NCI-H1436 (cell line): ENCODE data around the gene PRDM1.
"Not testable (repeated sequence)": the region's sequence is repeated elsewhere in the genome, so short reads cannot be mapped to it uniquely, and the experiment has no call there.

ENCODE experiments used
- DNase-seq: peaks from one replicate; lab custom pipeline; 2025; lab: John Stamatoyannopoulos, UW

The PRDM1 gene

GRCh38 chr6:106136845-106137244, 50.7 kb downstream of the PRDM1 start:
- DNase-seq, result no peak

DNA sequence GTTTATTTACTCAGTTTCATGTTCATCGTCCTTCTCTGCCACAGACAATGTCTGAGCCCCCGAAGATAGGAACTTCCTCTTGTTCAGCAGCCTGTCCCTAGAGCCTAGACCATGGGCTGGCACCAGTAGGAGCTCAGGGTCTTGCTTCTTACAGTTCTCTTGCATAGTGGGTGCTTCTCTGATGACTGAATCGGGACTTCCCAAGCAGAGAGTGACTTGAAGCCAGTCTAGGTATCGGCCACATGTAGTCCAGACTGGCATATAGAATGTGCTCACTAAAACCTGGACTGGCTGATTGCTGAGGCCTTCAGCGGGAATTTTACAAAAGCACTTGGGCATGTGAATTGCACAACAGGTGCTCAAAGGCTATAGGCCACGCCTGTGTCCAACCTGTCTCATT, 52.0 kb downstream of the PRDM1 start:
- no peak for DNase-seq

- no peak for DNase-seq
Measured at GRCh38 chr6:106141441-106142237, 55.5 kb downstream of the PRDM1 start.

- no peak for DNase-seq
Measured at GRCh38 chr6:106142876-106143431, 56.8 kb downstream of the PRDM1 start.

GRCh38 chr6:106143665-106144064, 57.5 kb downstream of the PRDM1 start:
- no peak for DNase-seq

- no peak for DNase-seq
Measured at GRCh38 chr6:106145144-106145543, 59.0 kb downstream of the PRDM1 start.

DNA sequence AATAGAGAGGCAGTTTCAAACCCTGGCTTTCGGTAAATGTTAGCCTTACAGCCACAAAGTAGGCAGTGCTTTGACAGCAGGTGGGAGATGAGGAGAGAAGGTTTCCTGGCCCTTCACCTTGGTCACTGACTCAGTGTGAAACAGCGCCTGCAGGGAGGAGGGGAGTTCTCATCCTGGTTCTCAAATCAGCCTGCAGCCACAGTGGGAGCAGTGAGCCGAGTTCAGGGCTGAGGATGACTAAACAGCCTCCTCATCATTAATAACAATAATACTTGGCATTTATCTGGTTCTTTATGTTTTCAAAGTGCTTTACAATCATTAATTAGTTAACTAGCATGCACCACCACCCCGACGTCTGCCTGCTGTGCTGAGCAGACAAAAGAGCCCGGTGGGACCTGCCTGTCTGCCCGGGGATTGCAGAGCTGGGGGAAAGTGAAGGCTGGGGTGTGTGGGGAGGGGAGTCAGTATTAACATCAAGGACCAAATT, 59.6 kb downstream of the PRDM1 start:
- DNase-seq, result no peak

DNA sequence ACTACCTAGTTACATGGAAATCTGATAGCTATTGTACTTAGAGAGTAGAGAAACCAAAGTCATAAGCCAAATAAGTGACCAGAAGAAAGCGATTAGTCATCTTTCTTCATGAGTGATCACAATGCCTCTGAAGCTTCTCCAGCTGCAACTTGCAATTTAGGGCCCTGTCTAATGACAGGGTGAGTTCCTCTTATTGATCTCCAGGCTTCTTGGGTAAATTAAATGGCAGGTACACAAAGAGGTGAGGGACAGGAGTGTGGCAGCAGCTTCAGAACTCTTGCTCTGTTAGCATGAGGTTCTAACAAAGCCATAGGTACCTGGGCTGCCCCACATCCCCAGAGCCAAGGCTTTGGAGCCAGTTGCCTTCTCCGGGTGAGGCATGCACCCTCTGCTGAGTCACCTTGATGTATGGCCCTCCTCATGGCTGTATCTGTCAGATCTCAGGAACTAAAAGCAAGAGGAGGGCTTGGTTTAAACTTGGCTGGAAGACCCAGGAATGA, 60.8 kb downstream of the PRDM1 start:
- no peak for DNase-seq

DNA sequence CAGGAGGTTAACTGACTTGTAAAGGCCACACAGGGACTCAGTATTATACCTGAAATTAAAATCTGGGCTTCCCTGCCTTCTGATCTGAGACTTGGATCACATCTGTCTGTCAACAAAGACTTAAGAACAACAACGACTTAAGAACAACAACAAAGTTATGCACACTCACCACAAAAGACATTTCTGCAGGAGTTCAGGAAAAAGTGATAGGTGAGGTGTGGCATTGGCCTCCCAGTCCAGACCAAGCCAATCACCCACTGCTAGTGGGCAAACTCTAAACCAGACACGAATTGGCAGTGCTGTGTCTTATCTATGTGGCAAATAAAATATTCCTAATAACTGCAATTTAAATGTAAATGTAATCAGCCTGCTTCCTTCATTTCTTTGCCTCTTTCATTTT, 61.3 kb downstream of the PRDM1 start:
- no peak for DNase-seq

DNA sequence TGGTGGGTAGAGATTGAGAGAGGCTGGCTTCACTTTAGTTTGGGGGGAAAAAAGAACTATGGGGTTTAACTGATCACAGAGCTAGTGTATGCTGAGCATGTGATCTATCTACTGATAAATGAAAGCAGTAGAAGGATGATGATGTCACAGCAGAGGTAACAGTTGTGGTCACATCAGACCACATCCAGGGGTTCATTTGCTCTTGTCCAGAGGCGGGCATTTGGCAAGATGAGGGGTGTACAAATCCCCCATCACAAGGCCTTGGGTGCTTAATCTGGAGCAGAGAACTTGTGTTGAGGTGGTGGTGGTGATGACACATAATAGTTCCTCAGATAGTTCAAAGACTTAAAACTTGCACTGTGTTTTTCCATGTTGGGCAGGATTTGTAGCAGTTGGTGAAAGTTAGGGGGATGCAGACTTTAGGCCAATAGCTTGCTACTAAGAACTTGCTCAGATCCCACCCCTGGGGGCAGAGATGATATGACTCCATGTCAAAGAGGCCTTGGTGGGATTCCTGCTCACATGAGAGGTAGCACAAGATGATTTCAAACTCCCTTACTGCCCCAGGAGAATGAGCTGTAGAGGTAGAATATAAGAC, 63.4 kb downstream of the PRDM1 start:
- no peak for DNase-seq

DNA sequence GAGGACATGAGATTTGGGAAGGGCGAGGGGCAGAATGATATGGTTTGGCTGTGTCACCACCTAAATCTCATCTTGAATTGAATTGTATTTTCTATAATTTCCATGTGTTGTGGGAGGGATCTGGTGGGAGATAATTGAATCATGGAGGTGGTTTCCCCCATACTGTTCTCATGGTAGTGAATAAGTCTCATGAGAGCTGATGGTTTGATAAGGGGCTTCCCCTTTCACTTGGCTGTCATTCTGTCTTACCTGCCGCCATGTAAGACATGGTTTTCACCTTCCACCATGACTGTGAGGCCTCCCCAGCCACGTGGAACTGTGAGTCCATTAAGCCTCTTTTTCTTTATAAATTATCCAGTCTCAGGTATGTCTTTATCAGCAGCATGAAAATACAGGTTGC, 66.3 kb downstream of the PRDM1 start:
- DNase-seq, result not testable (repeated sequence)

- no peak for DNase-seq
Measured at GRCh38 chr6:106152952-106153351, 66.8 kb downstream of the PRDM1 start.

- DNase-seq, result no peak
Measured at GRCh38 chr6:106154326-106154725, 68.2 kb downstream of the PRDM1 start.

DNA sequence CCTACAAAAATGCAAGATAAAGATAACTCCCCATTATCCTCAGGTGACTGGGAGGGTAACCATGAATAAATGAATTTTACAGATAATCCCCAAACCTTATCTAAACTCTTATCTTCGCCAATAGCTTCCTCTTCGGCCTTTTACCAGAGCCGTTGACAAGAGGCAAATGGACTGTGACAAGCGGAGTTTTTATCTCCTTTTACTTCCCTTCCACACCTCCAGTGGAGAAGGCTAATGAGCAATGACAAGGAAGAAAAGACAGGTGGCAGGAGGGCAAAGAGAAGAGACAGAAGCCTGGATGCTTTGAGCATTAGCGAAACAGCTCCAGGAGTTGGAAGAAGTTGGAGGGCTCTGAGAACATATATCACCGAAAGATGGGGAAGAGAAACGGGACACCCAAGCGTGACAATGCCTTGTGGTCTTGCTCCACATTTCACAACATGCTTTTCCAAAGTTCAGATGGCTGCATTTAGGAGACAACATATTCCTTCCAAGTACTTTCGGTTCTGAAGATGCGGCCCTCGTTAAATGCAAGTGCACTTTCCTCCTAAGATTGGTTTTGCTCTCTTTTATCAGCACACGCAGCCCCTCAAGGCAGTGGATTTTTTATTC, 69.2 kb downstream of the PRDM1 start:
- no peak for DNase-seq

DNA sequence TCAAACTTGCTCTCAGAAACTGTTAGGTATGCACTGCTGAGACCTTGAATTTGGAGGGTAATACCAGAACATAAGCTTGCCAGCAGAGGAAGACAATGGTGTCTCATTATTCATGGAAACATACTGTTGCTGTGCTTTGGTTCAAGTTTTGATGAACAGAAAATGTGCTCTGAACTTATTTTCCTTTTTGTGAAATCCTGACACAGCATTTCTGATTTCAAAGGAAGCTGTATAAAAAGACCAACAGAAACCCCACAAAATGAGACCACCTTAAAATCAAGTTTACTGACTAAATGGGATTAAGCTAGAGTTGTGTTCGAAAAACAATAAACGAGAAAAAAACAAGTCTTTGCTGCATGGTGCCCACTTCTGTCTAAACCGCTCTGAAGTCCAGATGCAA, 70.3 kb downstream of the PRDM1 start:
- DNase-seq, result no peak

DNA sequence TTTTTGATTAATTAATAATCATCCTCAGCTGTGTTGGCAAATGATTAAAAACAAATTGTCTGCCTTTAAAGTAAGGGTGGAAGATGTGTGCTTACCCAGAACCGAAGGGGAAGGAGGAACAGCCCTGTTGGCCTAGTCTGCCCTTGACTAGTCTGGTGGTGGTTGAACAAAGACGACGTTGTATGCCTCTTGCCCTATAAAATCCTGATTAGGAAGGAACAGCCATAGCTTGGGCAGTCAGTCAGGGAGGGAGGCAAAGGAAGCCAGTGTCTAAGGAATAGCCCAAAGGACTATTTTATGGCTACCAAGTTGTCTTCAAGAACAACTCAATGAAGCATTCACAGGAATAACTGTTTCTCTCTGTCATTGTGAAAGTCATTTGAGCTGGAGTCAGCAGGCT, 70.7 kb downstream of the PRDM1 start:
- DNase-seq, result no peak

- no peak for DNase-seq
Measured at GRCh38 chr6:106158816-106159215, 72.7 kb downstream of the PRDM1 start.
